BLaER1 (cell line): ENCODE results near the gene SH3D19.

Experiments used
- H3K27ac ChIP-seq: shearing (Covaris generic); formaldehyde crosslinking; 2 replicates; pipeline ENCODE4 v1.8.1; 2022
- H3K27me3 ChIP-seq: shearing (Covaris generic); formaldehyde crosslinking; 2 replicates; pipeline ENCODE4 v1.8.1; 2022
- H3K36me3 ChIP-seq: shearing (Covaris generic); formaldehyde crosslinking; 2 replicates; pipeline ENCODE4 v1.8.1; 2022
- H3K4me1 ChIP-seq: shearing (Covaris generic); formaldehyde crosslinking; 2 replicates; pipeline ENCODE4 v1.8.1; 2022
- H3K4me2 ChIP-seq: shearing (Covaris generic); formaldehyde crosslinking; 2 replicates; pipeline ENCODE4 v1.8.1; 2022
- H3K4me3 ChIP-seq: shearing (Covaris generic); formaldehyde crosslinking; 2 replicates; pipeline ENCODE4 v1.8.1; 2022
- H3K9ac ChIP-seq: shearing (Covaris generic); formaldehyde crosslinking; 2 replicates; pipeline ENCODE4 v1.8.1; 2022
- H3K9me3 ChIP-seq: shearing (Covaris generic); formaldehyde crosslinking; 2 replicates; pipeline ENCODE4 v1.8.1; 2022
- H4K20me1 ChIP-seq: shearing (Covaris generic); formaldehyde crosslinking; 2 replicates; pipeline ENCODE4 v1.8.1; 2022
- Cebpa-rat ChIP-seq: shearing (Covaris generic); IDR thresholded peaks from 2 replicates; pipeline ENCODE4 v1.8.1; 2022

The SH3D19 gene

GRCh38 chr4:151321586-151321985, 3.8 kb downstream of the SH3D19 start:
- no peaks in the 10 kb centered on the region for H4K20me1 ChIP-seq
- H3K9ac ChIP-seq = no peak overlapping the region
- H3K36me3 ChIP-seq = no peaks in the 10 kb centered on the region
- H3K4me1 ChIP-seq = no peaks in the 10 kb centered on the region
- no peak overlapping the region for H3K4me2 ChIP-seq
- no peaks in the 10 kb centered on the region for H3K27me3 ChIP-seq
- peaks cover 16% of the 10 kb centered on the region for H3K9me3 ChIP-seq
- no peak overlapping the region for H3K27ac ChIP-seq
- H3K4me3 ChIP-seq = no peak overlapping the region
- TF ChIP-seq Cebpa-rat = no peak

- TF ChIP-seq Cebpa-rat = no peak
- H4K20me1 ChIP-seq = no peaks in the 10 kb centered on the region
- no peak overlapping the region for H3K4me2 ChIP-seq
- H3K9me3 ChIP-seq = no peaks in the 10 kb centered on the region
- no peak overlapping the region for H3K4me3 ChIP-seq
- H3K9ac ChIP-seq = no peak overlapping the region
- H3K36me3 ChIP-seq = no peaks in the 10 kb centered on the region
- H3K27me3 ChIP-seq = no peaks in the 10 kb centered on the region
- no peak overlapping the region for H3K27ac ChIP-seq
- no peaks in the 10 kb centered on the region for H3K4me1 ChIP-seq
Measured at GRCh38 chr4:151319490-151319889, 5.9 kb downstream of the SH3D19 start.

GRCh38 chr4:151318307-151319006, 6.9 kb downstream of the SH3D19 start:
- TF ChIP-seq Cebpa-rat = no peak
- Histone ChIP-seq H3K9ac (no peak overlapping the region), H3K4me2 (no peak overlapping the region), H3K36me3 (no peaks in the 10 kb centered on the region), H3K4me3 (no peak overlapping the region), H3K27ac (no peak overlapping the region), H4K20me1 (no peaks in the 10 kb centered on the region), H3K4me1 (no peaks in the 10 kb centered on the region), H3K27me3 (no peaks in the 10 kb centered on the region), H3K9me3 (no peaks in the 10 kb centered on the region)

GRCh38 chr4:151316645-151317044, 8.8 kb downstream of the SH3D19 start:
- no peak for TF ChIP-seq Cebpa-rat
- Histone ChIP-seq H3K9me3 (no peaks in the 10 kb centered on the region), H3K36me3 (no peaks in the 10 kb centered on the region), H3K4me3 (no peak overlapping the region), H4K20me1 (no peaks in the 10 kb centered on the region), H3K27ac (no peak overlapping the region), H3K4me1 (no peaks in the 10 kb centered on the region), H3K9ac (no peak overlapping the region), H3K4me2 (no peak overlapping the region), H3K27me3 (no peaks in the 10 kb centered on the region)

GRCh38 chr4:151315212-151315886, 10.1 kb downstream of the SH3D19 start:
- no peaks in the 10 kb centered on the region for H4K20me1 ChIP-seq
- H3K9ac ChIP-seq = no peak overlapping the region
- no peak overlapping the region for H3K4me3 ChIP-seq
- no peaks in the 10 kb centered on the region for H3K27me3 ChIP-seq
- H3K36me3 ChIP-seq = no peaks in the 10 kb centered on the region
- no peak overlapping the region for H3K4me2 ChIP-seq
- H3K4me1 ChIP-seq = no peaks in the 10 kb centered on the region
- H3K9me3 ChIP-seq = no peaks in the 10 kb centered on the region
- no peak for TF ChIP-seq Cebpa-rat
- no peak overlapping the region for H3K27ac ChIP-seq

GRCh38 chr4:151314479-151314878, 10.9 kb downstream of the SH3D19 start:
- Histone ChIP-seq H3K4me1 (no peaks in the 10 kb centered on the region), H3K9ac (no peak overlapping the region), H3K4me3 (no peak overlapping the region), H3K36me3 (no peaks in the 10 kb centered on the region), H3K4me2 (no peak overlapping the region), H3K27ac (no peak overlapping the region), H4K20me1 (no peaks in the 10 kb centered on the region), H3K9me3 (no peaks in the 10 kb centered on the region), H3K27me3 (no peaks in the 10 kb centered on the region)
- TF ChIP-seq Cebpa-rat = no peak

GRCh38 chr4:151314010-151314355, 11.4 kb downstream of the SH3D19 start:
- no peak for TF ChIP-seq Cebpa-rat
- H3K4me2 ChIP-seq = no peak overlapping the region
- no peak overlapping the region for H3K27ac ChIP-seq
- H3K4me3 ChIP-seq = no peak overlapping the region
- no peaks in the 10 kb centered on the region for H3K9me3 ChIP-seq
- no peaks in the 10 kb centered on the region for H3K4me1 ChIP-seq
- H4K20me1 ChIP-seq = no peaks in the 10 kb centered on the region
- H3K36me3 ChIP-seq = no peaks in the 10 kb centered on the region
- no peaks in the 10 kb centered on the region for H3K27me3 ChIP-seq
- H3K9ac ChIP-seq = no peak overlapping the region

GRCh38 chr4:151313306-151314009, 11.9 kb downstream of the SH3D19 start:
- no peaks in the 10 kb centered on the region for H3K9me3 ChIP-seq
- H4K20me1 ChIP-seq = no peaks in the 10 kb centered on the region
- no peak overlapping the region for H3K27ac ChIP-seq
- no peak overlapping the region for H3K9ac ChIP-seq
- H3K36me3 ChIP-seq = no peaks in the 10 kb centered on the region
- H3K4me2 ChIP-seq = no peak overlapping the region
- no peak for TF ChIP-seq Cebpa-rat
- no peaks in the 10 kb centered on the region for H3K27me3 ChIP-seq
- no peak overlapping the region for H3K4me3 ChIP-seq
- no peaks in the 10 kb centered on the region for H3K4me1 ChIP-seq

GRCh38 chr4:151310124-151310728, 15.2 kb downstream of the SH3D19 start:
- H4K20me1 ChIP-seq = no peaks in the 10 kb centered on the region
- H3K4me2 ChIP-seq = no peak overlapping the region
- H3K9me3 ChIP-seq = no peaks in the 10 kb centered on the region
- H3K4me3 ChIP-seq = no peak overlapping the region
- no peak overlapping the region for H3K27ac ChIP-seq
- no peak for TF ChIP-seq Cebpa-rat
- H3K27me3 ChIP-seq = no peaks in the 10 kb centered on the region
- no peaks in the 10 kb centered on the region for H3K4me1 ChIP-seq
- no peaks in the 10 kb centered on the region for H3K36me3 ChIP-seq
- no peak overlapping the region for H3K9ac ChIP-seq

GRCh38 chr4:151304755-151305154, 20.6 kb downstream of the SH3D19 start:
- Histone ChIP-seq H3K9ac (no peak overlapping the region), H3K27ac (no peak overlapping the region), H3K27me3 (no peaks in the 10 kb centered on the region), H4K20me1 (no peaks in the 10 kb centered on the region), H3K4me3 (no peak overlapping the region), H3K4me2 (no peak overlapping the region), H3K4me1 (no peaks in the 10 kb centered on the region), H3K9me3 (no peaks in the 10 kb centered on the region), H3K36me3 (no peaks in the 10 kb centered on the region)
- TF ChIP-seq Cebpa-rat = no peak
